Endothelial cell of umbilical vein (primary cell): ENCODE measurements around the gene AK4. TPM values are rescaled to one million over a fixed set of nuclear protein-coding genes. Genes with fewer than 3 reads are reported as not detected.

ENCODE experiments used
- BruUV-seq: library from RNA; stranded (reverse); fragments of 400-500 nt; replicated peaks from 2 replicates; lab custom pipeline; 2021; lab: Mats Ljungman, UMichigan
- CTCF ChIA-PET: fragments of 300-600, 350-600 bp; sonication (Branson Sonifier 250); formaldehyde crosslinking; loops from one replicate; lab custom pipeline; 2021; ENCODE audit warnings: antibody characterized with exemption, inconsistent platforms; lab: Charles Lee
- POLR2A ChIA-PET: fragments of 300-600, 350-600 bp; sonication (Branson Sonifier 250); formaldehyde crosslinking; loops from one replicate; lab custom pipeline; 2021; ENCODE audit warnings: antibody characterized with exemption, inconsistent platforms; lab: Charles Lee
- DNase-seq: peaks from one replicate; pipeline ENCODE4 v3.0.0-alpha.2; 2011; ENCODE audit warnings: low read depth, low spot score
- FAIRE-seq: peaks from 2 replicates; lab custom pipeline; 2011; peaks lifted over from hg19 to GRCh38; lab: Jason Lieb, UNC
- H2AFZ ChIP-seq: 2 replicates; pipeline ENCODE4 v1.6.0; 2012; ENCODE audit warnings: low read depth, low read length, control low read depth, inconsistent platforms
- H3K27ac ChIP-seq: 2 replicates; pipeline ENCODE4 v1.5.1; 2011; ENCODE audit warnings: low read depth, mild to moderate bottlenecking, control low read depth, low read length, moderate library complexity; ENCODE audit not compliant: insufficient read depth
- H3K27me3 ChIP-seq, 2 experiments: 2 replicates each; pipeline versions ENCODE4 v1.6.0 to v1.6.1; 2011; ENCODE audit warnings: low read length in 2 of 2, mixed read lengths in 1 of 2; ENCODE audit not compliant: control insufficient read depth in 2 of 2, insufficient read depth in 2 of 2
- H3K36me3 ChIP-seq, 2 experiments: 2 replicates in 1 of 2; 3 replicates in 1 of 2; pipeline ENCODE4 v1.5.1; 2011; ENCODE audit warnings: low read length in 2 of 2, mild to moderate bottlenecking in 1 of 2, moderate library complexity in 1 of 2; ENCODE audit not compliant: control insufficient read depth in 2 of 2, insufficient read depth in 2 of 2; ENCODE audit errors: extremely low read depth in 1 of 2
- H3K4me1 ChIP-seq: 3 replicates; pipeline ENCODE4 v1.5.1; 2011; ENCODE audit warnings: mild to moderate bottlenecking, low read length; ENCODE audit not compliant: control insufficient read depth, insufficient read depth; ENCODE audit errors: extremely low read depth
- H3K4me2 ChIP-seq: 2 replicates; pipeline ENCODE4 v1.6.1; 2011; ENCODE audit warnings: low read length, control low read depth, mixed read lengths; ENCODE audit not compliant: insufficient read depth
- H3K4me3 ChIP-seq, 3 experiments: fragments of 200-600 bp in 1 of 3; sonication (generic), shearing (Covaris generic) in 1 of 3; replicated peaks in 1 of 3; 2 replicates each; pipeline ENCODE4 v1.5.1; 2011 to 2016; ENCODE audit warnings: control low read depth in 3 of 3, low read length in 3 of 3, mild to moderate bottlenecking in 2 of 3, inconsistent platforms in 1 of 3, low read depth in 1 of 3, moderate library complexity in 1 of 3; ENCODE audit not compliant: insufficient read depth in 1 of 3
- H3K79me2 ChIP-seq: 2 replicates; pipeline ENCODE4 v1.6.0; 2012; ENCODE audit warnings: low read length, inconsistent platforms; ENCODE audit not compliant: control insufficient read depth, insufficient read depth
- H3K9ac ChIP-seq: replicated peaks from 2 replicates; pipeline ENCODE3; 2011; ENCODE audit warnings: low read length, control low read depth; ENCODE audit not compliant: insufficient read depth; ENCODE audit errors: extremely low read depth
- H3K9me1 ChIP-seq: replicated peaks from 3 replicates; pipeline ENCODE4 v1.6.0; 2011; ENCODE audit warnings: mild to moderate bottlenecking, low read length; ENCODE audit not compliant: control insufficient read depth, insufficient read depth; ENCODE audit errors: extremely low read depth
- H3K9me3 ChIP-seq: replicated peaks from 2 replicates; pipeline ENCODE4 v1.5.1; 2012; ENCODE audit warnings: low read length, inconsistent platforms; ENCODE audit not compliant: control insufficient read depth, insufficient read depth
- H4K20me1 ChIP-seq: replicated peaks from 2 replicates; pipeline ENCODE3; 2011; ENCODE audit warnings: mild to moderate bottlenecking, low read length; ENCODE audit not compliant: control insufficient read depth, insufficient read depth; ENCODE audit errors: extremely low read depth
- CTCF ChIP-seq, 2 donors: IDR thresholded peaks; 1 replicate in 1 of 2; 2 replicates in 1 of 2; pipeline ENCODE4 v1.5.1; 2011; ENCODE audit warnings: low read length in 2 of 2, mild to moderate bottlenecking in 2 of 2, moderate library complexity in 2 of 2, control low read depth in 1 of 2, inconsistent platforms in 1 of 2, low read depth in 1 of 2; ENCODE audit not compliant: insufficient read depth in 1 of 2; ENCODE audit errors: extremely low read depth in 1 of 2
- EZH2 ChIP-seq: IDR thresholded peaks from 2 replicates; pipeline ENCODE4 v1.6.1; 2012; ENCODE audit warnings: borderline replicate concordance, low read depth, mild to moderate bottlenecking, moderate library complexity, low read length, inconsistent platforms; ENCODE audit not compliant: severe bottlenecking
- FOS ChIP-seq: IDR thresholded peaks from 2 replicates; pipeline ENCODE4 v1.6.1; 2011; ENCODE audit warnings: mild to moderate bottlenecking, low read length, moderate library complexity, borderline replicate concordance; ENCODE audit not compliant: insufficient read depth
- GATA2 ChIP-seq: IDR thresholded peaks from 2 replicates; pipeline ENCODE4 v1.7.0; 2011; ENCODE audit warnings: low read depth, mild to moderate bottlenecking, moderate library complexity, mixed read lengths, low read length; ENCODE audit not compliant: insufficient read length, insufficient read depth
- JUN ChIP-seq: IDR thresholded peaks from 2 replicates; pipeline ENCODE4 v1.6.1; 2011; ENCODE audit warnings: borderline replicate concordance, low read depth; ENCODE audit not compliant: insufficient read length, insufficient read depth
- MAX ChIP-seq: IDR thresholded peaks from 2 replicates; pipeline ENCODE4 v1.6.1; 2011; ENCODE audit not compliant: insufficient read depth, insufficient read length
- MYC ChIP-seq: IDR thresholded peaks from one replicate; pipeline ENCODE4 v1.6.1; 2011; ENCODE audit warnings: mild to moderate bottlenecking, low read depth, low read length
- POLR2A ChIP-seq: IDR thresholded peaks from 2 replicates; pipeline ENCODE4 v1.6.1; 2012; ENCODE audit warnings: low read depth, mild to moderate bottlenecking, control low read depth, low read length
- POLR2AphosphoS5 ChIP-seq: IDR thresholded peaks from 2 replicates; pipeline ENCODE4 v1.6.1; 2012; ENCODE audit warnings: low read depth, mild to moderate bottlenecking, control low read depth, low read length, moderate library complexity; ENCODE audit not compliant: insufficient read depth
- dilution Hi-C: fragments of 300-500 bp; cut with MboI; formaldehyde crosslinking; loops from one replicate; pipeline ENCODE4 v1.15.0; 2019; ENCODE audit warnings: low sequenced_read_pairs; ENCODE audit not compliant: extremely low pct_ligation_motif_present
- intact Hi-C: fragments of 100-400 bp; cut with micrococcal nuclease; formaldehyde crosslinking; loops from one replicate; pipeline ENCODE4 v1.10.0; 2022
- polyA plus RNA-seq, 4 experiments: library from polyadenylated mRNA; depleted of rRNA in 3 of 4; stranded (reverse) in 3 of 4; unstranded in 1 of 4; fragments of >200 nt; gene quantifications; 2 replicates each; pipeline versions ENCODE4 v1.2.1 to v1.2.3, GENCODE V29; 2011 to 2012; ENCODE audit warnings: missing spikeins in 1 of 4
- total RNA-seq: library from RNA; stranded (reverse); gene quantifications from 2 replicates; pipeline ENCODE4 v1.2.3, GENCODE V29; 2021

The AK4 gene
- total and polyA plus RNA-seq, 2 donors (not counting 3 experiments of a cell fraction or from before 2014, with no cell fraction given): 2.2 to 5.6 TPM

- H3K9me3 ChIP-seq: no peaks in the 10 kb centered on the region
- FAIRE-seq (no peak), DNase-seq (no peak)
- H3K36me3 ChIP-seq: no peaks in the 10 kb centered on the region
- H2AFZ ChIP-seq: peak overlapping the region; percentile 91
- H4K20me1 ChIP-seq: no peaks in the 10 kb centered on the region
- intact Hi-C loops (loop anchor here (1.0 kb wide), 1 partner anchor 11 kb away; no protein-coding TSS in a partner anchor), dilution Hi-C loops (no loop called here)
- no TSS peak for BruUV-seq
- ChIA-PET CTCF (interaction anchor here (0.6 to 2.4 kb wide), 7 partner anchors 10 to 422 kb away, joined by 3 to 14 read pairs (median 4); no protein-coding TSS in a partner anchor), POLR2A (no interaction called here)
- peak overlapping the region; percentile 87 for H3K4me2 ChIP-seq
- H3K27me3 ChIP-seq: no peaks in the 10 kb centered on the region
- no peak overlapping the region for H3K27ac ChIP-seq
- peaks cover 17% of the 10 kb centered on the region for H3K4me1 ChIP-seq
- TF ChIP-seq GATA2: no peak
- TF ChIP-seq MYC: no peak
- no peak for TF ChIP-seq POLR2AphosphoS5
- TF ChIP-seq CTCF (IDR thresholded peaks at IDR 0.05; ENCODE audit: extremely low read depth in 1 of 2, insufficient read depth in 1 of 2, low read depth in 1 of 2, low read length in 2 of 2): no peak
- TF ChIP-seq EZH2: no peak
- TF ChIP-seq JUN: no peak
- no peak for TF ChIP-seq MAX
- no peak for TF ChIP-seq FOS
- TF ChIP-seq POLR2A: no peak
- peak overlapping the region; percentile 28 to 57 (median 49) for H3K4me3 ChIP-seq
- H3K79me2 ChIP-seq: no peaks in the 10 kb centered on the region
- no peak overlapping the region for H3K9ac ChIP-seq
- no peaks in the 10 kb centered on the region for H3K9me1 ChIP-seq
Observed at GRCh38 chr1:65265296-65265650, 117.3 kb downstream of the AK4 start.
